SK-N-SH treated with all-trans-retinoic acid at 6 μM for 48 hours (cell line): Measurements from ENCODE around the gene RAD51B.

Experiments
- ATAC-seq: fragments of 200-7000 bp; cut with Tn5 transposase; 3 replicates; pipeline ENCODE4 v1.9.1; 2020; ENCODE audit warnings: mild to moderate bottlenecking, moderate library complexity
- ARNTL ChIP-seq: fragments of 450-650 bp; formaldehyde crosslinking; IDR thresholded peaks from 2 replicates; pipeline ENCODE4 v1.5.0; 2020; ENCODE audit warnings: low read depth, mild to moderate bottlenecking, moderate library complexity, borderline replicate concordance
- BACH2 ChIP-seq: fragments of 250-450 bp; sonication (Bioruptor Pico); IDR thresholded peaks from 2 replicates; pipeline ENCODE4 v1.9.0; 2021; ENCODE audit warnings: mild to moderate bottlenecking, borderline replicate concordance
- CREB5 ChIP-seq: fragments of 250-450 bp; sonication (Bioruptor Pico); IDR thresholded peaks from 2 replicates; pipeline ENCODE4 v1.5.1; 2020; ENCODE audit warnings: low read depth, mild to moderate bottlenecking, moderate library complexity
- CSDC2 ChIP-seq: fragments of 250-450 bp; sonication (Bioruptor Pico); IDR thresholded peaks from 2 replicates; pipeline ENCODE4 v1.5.0; 2020; ENCODE audit warnings: mild to moderate bottlenecking, moderate library complexity
- ESRRG ChIP-seq: fragments of 250-450 bp; sonication (Bioruptor Pico); IDR thresholded peaks from 2 replicates; pipeline ENCODE4 v1.6.1; 2021; ENCODE audit warnings: mild to moderate bottlenecking
- GLIS3 ChIP-seq: fragments of 250-450 bp; sonication (Bioruptor Pico); IDR thresholded peaks from 2 replicates; pipeline ENCODE4 v1.5.0; 2020; ENCODE audit warnings: mild to moderate bottlenecking, moderate library complexity
- ISL1 ChIP-seq: fragments of 250-450 bp; sonication (Bioruptor Pico); IDR thresholded peaks from 2 replicates; pipeline ENCODE4 v2.1.2; 2022; ENCODE audit warnings: mild to moderate bottlenecking, moderate library complexity
- OSR1 ChIP-seq: fragments of 250-450 bp; sonication (Bioruptor Pico); IDR thresholded peaks from 2 replicates; pipeline ENCODE4 v1.8.0; 2022; ENCODE audit warnings: moderate library complexity, mild to moderate bottlenecking, inconsistent platforms
- PATZ1 ChIP-seq: fragments of 250-450 bp; sonication (Bioruptor Pico); IDR thresholded peaks from 2 replicates; pipeline ENCODE4 v1.8.0; 2020; ENCODE audit warnings: mild to moderate bottlenecking, moderate library complexity, borderline replicate concordance
- POU6F1 ChIP-seq: fragments of 250-450 bp; sonication (Bioruptor Pico); IDR thresholded peaks from 2 replicates; pipeline ENCODE4 v1.8.0; 2021; ENCODE audit warnings: low read depth, mild to moderate bottlenecking, moderate library complexity, borderline replicate concordance
- PPARA ChIP-seq: fragments of 250-450 bp; sonication (Bioruptor Pico); IDR thresholded peaks from 2 replicates; pipeline ENCODE4 v1.5.0; 2020; ENCODE audit warnings: mild to moderate bottlenecking, borderline replicate concordance
- RARB ChIP-seq: fragments of 250-450 bp; sonication (Bioruptor Pico); IDR thresholded peaks from 2 replicates; pipeline ENCODE4 v1.8.0; 2021; ENCODE audit warnings: mild to moderate bottlenecking, moderate library complexity
- SNAI2 ChIP-seq: fragments of 250-450 bp; sonication (Bioruptor Pico); IDR thresholded peaks from 2 replicates; pipeline ENCODE4 v1.5.0; 2020; ENCODE audit warnings: mild to moderate bottlenecking, moderate library complexity
- TCF4 ChIP-seq: fragments of 250-450 bp; sonication (Bioruptor Pico); IDR thresholded peaks from 2 replicates; pipeline ENCODE4 v1.8.0; 2021; ENCODE audit warnings: mild to moderate bottlenecking, moderate library complexity, borderline replicate concordance
- TOX ChIP-seq: fragments of 250-450 bp; sonication (Bioruptor Pico); IDR thresholded peaks from 2 replicates; pipeline ENCODE4 v1.8.0; 2021; ENCODE audit warnings: mild to moderate bottlenecking, moderate library complexity, borderline replicate concordance
- TSHZ2 ChIP-seq: fragments of 250-450 bp; sonication (Bioruptor Pico); IDR thresholded peaks from 2 replicates; pipeline ENCODE4 v1.5.0; 2020; ENCODE audit warnings: mild to moderate bottlenecking, moderate library complexity
- ZC3H10 ChIP-seq: fragments of 250-450 bp; sonication (Bioruptor Pico); IDR thresholded peaks from 2 replicates; pipeline ENCODE4 v1.5.1; 2021; ENCODE audit warnings: mild to moderate bottlenecking, moderate library complexity
- ZFP3 ChIP-seq: fragments of 250-450 bp; sonication (Bioruptor Pico); IDR thresholded peaks from 2 replicates; pipeline ENCODE4 v1.5.0; 2020; ENCODE audit warnings: mild to moderate bottlenecking, moderate library complexity
- ZFP30 ChIP-seq: fragments of 450-650 bp; formaldehyde crosslinking; IDR thresholded peaks from 2 replicates; pipeline ENCODE4 v1.5.0; 2022; ENCODE audit warnings: mild to moderate bottlenecking, moderate library complexity
- ZNF70 ChIP-seq: fragments of 450-650 bp; formaldehyde crosslinking; IDR thresholded peaks from 2 replicates; pipeline ENCODE4 v1.5.0; 2020; ENCODE audit warnings: mild to moderate bottlenecking, moderate library complexity
- ZNF8 ChIP-seq: fragments of 450-650 bp; formaldehyde crosslinking; IDR thresholded peaks from 2 replicates; pipeline ENCODE4 v1.5.0; 2020; ENCODE audit warnings: mild to moderate bottlenecking, moderate library complexity

The RAD51B gene

GRCh38 chr14:68506645-68507419 is 687.3 kb downstream of the RAD51B start:
- no peak for ATAC-seq
- TF ChIP-seq PATZ1 = no peak
- TF ChIP-seq CREB5 (CRISPR knock-in tag) = no peak
- TF ChIP-seq ISL1 (CRISPR knock-in tag) = no peak
- TF ChIP-seq ZFP3 (CRISPR knock-in tag) = no peak
- TF ChIP-seq GLIS3 (CRISPR knock-in tag) = no peak
- TF ChIP-seq ESRRG (CRISPR knock-in tag) = no peak
- TF ChIP-seq OSR1 (CRISPR knock-in tag) = no peak
- TF ChIP-seq CSDC2 (CRISPR knock-in tag) = no peak
- TF ChIP-seq TOX (CRISPR knock-in tag) = no peak
- TF ChIP-seq ZC3H10 (CRISPR knock-in tag) = no peak
- no peak for TF ChIP-seq POU6F1 (CRISPR knock-in tag)
- TF ChIP-seq ZNF70 (CRISPR knock-in tag) = no peak
- no peak for TF ChIP-seq BACH2 (CRISPR knock-in tag)
- TF ChIP-seq RARB (CRISPR knock-in tag) = no peak
- TF ChIP-seq TSHZ2 (CRISPR knock-in tag) = no peak

GRCh38 chr14:68507544-68508081 is 688.0 kb downstream of the RAD51B start:
- no peak for ATAC-seq
- TF ChIP-seq POU6F1 (CRISPR knock-in tag) (no peak), SNAI2 (CRISPR knock-in tag) (no peak), TSHZ2 (CRISPR knock-in tag) (no peak), RARB (CRISPR knock-in tag) (no peak), ZC3H10 (CRISPR knock-in tag) (no peak), ARNTL (CRISPR knock-in tag) (no peak), PATZ1 (no peak), ZNF8 (CRISPR knock-in tag) (no peak), CSDC2 (CRISPR knock-in tag) (no peak), BACH2 (CRISPR knock-in tag) (no peak), PPARA (no peak), TCF4 (CRISPR knock-in tag) (no peak), TOX (CRISPR knock-in tag) (no peak), ZNF70 (CRISPR knock-in tag) (no peak), ZFP30 (CRISPR knock-in tag) (no peak), GLIS3 (CRISPR knock-in tag) (no peak), ISL1 (CRISPR knock-in tag) (no peak), OSR1 (CRISPR knock-in tag) (no peak), ESRRG (CRISPR knock-in tag) (no peak), CREB5 (CRISPR knock-in tag) (no peak)
